GM21619 (cell line): ENCODE measurements around the gene SBF2.
"Not testable (repeated sequence)": the region's sequence is repeated elsewhere in the genome, so short reads cannot be mapped to it uniquely, and the experiment has no call there.

Experiments
- ATAC-seq: cut with Tn5 transposase; IDR thresholded peaks from one replicate; pipeline ENCODE4 v1.9.1; 2021; ENCODE audit not compliant: unreplicated experiment

Gene SBF2

GRCh38 chr11:9916480-9916879, 377.5 kb downstream of the SBF2 start:
- ATAC-seq: no peak

DNA sequence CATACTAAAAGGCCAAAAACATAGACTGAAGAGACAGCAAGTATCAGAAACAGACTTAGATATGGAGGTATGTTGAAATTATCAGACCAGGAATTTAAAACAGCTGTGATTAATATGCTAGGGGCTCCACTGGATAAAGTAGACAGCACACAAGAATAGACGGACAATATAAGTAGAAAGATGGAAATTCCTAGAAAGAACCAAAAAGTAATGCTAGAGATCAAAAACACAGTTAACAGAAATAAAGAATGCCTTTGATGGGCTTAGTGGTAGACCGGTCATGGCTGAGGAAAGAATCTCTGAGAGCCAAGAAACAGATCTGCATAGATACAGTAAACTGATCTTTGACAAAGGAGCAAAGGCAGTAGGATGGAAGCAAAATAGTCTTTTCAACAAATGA, 380.0 kb downstream of the SBF2 start:
- no peak for ATAC-seq

DNA sequence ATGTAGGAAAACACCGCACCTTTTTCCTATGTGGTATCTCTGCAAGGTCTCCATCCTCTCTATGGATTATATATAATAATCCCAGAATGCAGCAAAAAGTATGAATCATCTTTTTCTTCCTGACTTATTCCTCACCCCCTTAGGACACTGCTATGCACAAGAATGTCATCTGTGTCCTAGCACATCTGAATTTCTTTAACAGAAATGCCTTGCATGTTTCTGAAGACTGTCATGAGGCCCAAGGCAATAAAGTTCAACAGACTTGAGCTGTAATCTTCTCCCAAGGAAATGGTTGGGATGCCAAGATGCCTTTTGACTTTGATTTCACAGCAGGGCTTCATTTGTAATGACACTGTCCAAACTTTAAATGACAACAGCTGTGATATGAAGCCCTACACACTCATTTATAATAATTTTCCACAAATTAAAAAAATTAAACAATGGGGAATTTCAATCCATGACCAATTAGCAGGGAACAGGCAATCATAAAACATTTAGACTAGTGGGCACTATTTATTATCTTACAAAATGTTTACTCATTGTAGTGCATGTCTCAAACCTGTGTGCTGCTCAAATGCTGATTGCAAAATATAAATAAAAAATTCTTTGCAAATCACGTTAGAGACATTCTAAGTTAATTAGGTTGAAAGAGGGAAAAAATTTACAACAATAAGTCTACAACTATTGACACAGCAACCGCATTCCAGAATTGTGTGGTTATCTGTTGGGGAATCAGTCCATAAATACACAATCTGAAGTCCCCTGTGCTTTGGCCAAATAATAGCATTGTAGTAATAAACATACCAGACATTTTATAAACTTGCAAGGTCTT, 387.8 kb downstream of the SBF2 start:
- ATAC-seq: no peak

DNA sequence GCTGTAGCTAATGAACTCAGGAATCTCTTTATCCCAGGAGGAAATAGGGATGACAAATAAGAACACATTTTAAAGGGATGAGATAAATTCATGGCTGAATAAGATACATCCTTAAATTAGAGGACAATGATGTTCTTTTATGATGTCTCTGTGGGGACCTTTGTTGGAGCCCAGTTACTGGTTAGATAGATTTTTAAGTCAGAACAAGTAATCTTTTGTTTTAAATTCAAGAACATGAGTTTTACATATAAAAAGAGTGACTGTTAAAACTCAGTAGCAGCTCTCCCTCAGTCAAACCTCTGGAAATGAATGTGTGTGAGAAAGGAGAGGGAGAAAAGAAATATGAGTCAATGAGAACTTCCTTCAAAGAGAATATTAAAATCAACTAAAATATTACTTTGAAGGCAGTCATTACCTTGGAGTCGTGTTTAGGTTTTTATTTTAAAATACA, 388.5 kb downstream of the SBF2 start:
- no peak for ATAC-seq

DNA sequence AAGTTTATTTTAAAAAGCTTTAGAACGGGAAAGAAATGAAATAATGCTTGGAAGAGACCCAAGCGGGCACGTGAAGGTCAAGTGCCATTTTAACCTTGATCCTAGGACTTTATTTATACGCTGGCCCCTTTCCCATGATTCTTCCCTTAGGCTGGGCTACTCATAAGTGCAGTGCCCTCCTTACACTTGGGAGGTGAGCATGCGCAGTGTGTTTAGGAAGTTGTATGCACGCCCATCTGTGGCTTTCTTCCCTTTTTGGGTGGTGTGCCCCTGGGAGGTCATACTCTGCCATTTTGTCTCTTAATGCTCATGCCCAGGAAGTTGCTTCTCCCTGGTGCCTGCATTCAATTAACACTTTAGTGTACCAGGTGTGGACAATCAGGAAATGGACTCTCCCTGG, 390.4 kb downstream of the SBF2 start:
- no peak for ATAC-seq

DNA sequence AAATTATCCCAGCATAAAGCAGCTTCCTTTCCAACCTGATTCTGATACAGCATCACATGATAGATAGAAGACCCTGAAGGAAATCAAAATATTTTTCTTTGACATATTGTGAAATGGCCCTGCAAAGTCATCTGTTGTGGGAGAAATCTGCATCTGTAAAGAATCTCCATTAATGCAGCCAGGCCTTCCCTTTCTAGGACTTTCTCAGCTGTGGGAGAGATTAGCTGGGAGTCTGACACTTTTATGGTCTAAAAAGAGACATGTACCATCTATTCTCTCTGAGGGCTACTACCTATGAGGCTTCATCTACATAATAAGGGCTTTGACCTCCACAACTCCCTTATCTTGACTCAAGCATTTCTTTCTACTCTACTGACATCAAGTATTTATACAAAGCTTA, 392.1 kb downstream of the SBF2 start:
- no peak for ATAC-seq

DNA sequence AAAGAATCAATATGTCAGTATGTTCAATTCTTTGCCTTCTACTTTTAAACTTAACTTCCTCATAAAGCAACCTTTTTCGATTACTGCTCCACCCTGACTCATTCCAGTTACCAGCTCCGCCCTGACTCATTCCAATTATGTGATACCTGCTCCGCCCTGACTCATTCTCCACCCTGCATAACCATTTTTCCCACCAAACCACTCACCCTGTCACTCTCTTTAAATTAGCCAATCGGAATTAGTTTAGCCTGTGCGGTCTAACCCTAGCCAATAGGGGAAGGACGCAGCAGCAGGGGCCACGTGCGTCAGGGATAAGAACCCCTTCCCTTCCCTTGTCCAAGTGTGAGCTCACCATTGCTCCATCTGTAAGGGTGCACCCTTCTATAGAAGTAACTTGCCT, 393.8 kb downstream of the SBF2 start:
- not testable (repeated sequence) for ATAC-seq

DNA sequence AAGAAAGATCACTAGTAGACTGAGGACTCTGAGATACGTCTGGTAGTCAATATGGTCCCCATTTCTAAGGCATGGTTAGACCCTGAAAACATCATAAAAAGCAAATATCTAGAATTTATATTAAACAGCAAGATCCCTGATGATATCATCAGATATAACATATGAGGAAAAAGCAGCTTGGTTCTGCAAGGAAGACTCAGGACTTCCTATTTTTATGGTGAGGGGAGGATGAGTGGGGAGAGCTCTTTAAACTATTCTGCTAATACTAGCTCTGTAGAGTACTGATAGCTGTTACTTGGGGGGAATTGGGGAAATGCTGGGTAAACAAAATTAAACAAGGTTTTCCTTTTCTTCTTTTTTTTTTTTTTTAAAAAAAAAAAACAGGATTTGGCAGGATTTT, 394.3 kb downstream of the SBF2 start:
- no peak for ATAC-seq

GRCh38 chr11:9896902-9897301, 397.1 kb downstream of the SBF2 start:
- ATAC-seq: no peak

- no peak for ATAC-seq
These were observed 399.0 kb downstream of the SBF2 start for GRCh38 chr11:9895006-9895405.

DNA sequence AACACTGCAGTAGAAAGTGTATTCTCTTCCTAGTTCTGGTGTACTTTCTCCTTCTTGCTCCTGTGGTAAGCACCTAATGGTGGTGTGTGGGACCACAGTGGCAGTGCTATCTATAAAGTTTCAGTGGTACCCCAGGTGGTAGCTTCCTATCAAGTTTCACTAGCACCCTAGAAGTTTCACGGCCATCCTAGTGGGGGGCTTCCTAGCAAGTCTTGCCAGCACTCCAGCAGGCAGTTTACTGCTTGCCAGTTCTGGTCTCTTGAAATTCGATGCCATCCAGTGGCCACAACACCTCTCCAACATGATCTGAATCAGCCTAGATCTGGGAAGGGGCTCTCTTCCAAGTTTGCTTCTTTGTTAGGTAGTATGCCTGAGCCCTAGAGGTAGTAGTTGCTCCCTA, 400.5 kb downstream of the SBF2 start:
- no peak for ATAC-seq

GRCh38 chr11:9888938-9889337, 405.1 kb downstream of the SBF2 start:
- ATAC-seq: no peak

- ATAC-seq: no peak
These were observed 406.5 kb downstream of the SBF2 start for GRCh38 chr11:9887472-9887871.

- no peak for ATAC-seq
These were observed 407.4 kb downstream of the SBF2 start for GRCh38 chr11:9886595-9886994.

DNA sequence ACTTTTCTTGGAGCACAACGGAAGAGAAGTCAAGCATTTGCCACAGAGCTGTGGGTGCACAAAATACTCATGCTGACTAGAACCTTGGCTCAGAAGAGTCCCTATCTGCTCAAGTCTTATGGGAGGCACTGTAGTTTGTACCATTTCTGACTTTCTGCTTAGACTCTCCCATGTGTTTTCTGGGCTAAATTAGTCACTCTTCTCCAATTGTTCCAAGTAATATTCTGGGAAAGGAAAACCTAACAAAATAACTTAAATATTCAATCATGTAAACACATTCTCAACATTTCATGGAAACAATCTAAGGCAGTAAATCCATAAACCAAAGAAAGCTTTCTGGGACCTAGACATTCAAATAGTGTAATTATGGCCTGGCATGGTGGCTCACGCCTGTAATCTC, 409.4 kb downstream of the SBF2 start:
- ATAC-seq: no peak

DNA sequence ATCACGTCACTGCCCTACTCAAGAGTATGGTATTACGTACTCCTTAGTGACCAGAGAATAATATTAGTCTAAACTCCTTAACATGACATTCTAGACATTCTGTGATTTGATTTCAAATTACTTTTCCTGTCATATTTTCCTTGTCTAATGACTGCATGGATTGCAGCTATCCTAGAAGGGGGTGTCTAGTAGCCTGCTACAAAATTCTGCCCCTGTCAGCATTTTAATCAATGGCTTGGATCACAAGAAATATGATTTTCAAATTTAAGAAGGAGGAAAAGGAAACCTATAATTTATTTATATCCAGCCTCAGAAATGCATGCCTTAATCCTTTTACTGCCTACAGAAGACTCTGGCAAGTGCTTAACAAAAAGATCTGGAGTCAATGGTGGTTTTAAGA, 413.4 kb downstream of the SBF2 start:
- ATAC-seq: no peak

GRCh38 chr11:9878936-9879335, 415.1 kb downstream of the SBF2 start:
- ATAC-seq: no peak

- no peak for ATAC-seq
These were observed 417.7 kb downstream of the SBF2 start for GRCh38 chr11:9876331-9876730.

DNA sequence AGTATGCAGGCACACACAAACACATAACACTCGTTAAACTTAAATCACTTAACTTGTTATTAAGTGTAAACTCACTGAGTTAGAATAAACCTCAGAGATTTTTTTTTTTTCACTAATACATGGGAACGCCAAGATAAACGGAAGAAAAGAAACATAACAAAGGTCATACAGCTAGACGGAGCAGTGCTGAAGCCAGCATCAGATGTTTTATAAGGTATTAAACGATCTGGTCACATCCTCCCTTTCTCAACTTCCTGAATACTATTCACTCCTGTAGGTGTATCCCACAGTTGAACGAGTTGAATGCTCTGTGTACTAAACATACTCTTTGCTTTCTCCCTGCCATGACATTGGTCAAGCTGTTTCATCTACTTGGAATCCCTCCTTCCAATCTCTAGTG, 418.2 kb downstream of the SBF2 start:
- ATAC-seq: no peak

DNA sequence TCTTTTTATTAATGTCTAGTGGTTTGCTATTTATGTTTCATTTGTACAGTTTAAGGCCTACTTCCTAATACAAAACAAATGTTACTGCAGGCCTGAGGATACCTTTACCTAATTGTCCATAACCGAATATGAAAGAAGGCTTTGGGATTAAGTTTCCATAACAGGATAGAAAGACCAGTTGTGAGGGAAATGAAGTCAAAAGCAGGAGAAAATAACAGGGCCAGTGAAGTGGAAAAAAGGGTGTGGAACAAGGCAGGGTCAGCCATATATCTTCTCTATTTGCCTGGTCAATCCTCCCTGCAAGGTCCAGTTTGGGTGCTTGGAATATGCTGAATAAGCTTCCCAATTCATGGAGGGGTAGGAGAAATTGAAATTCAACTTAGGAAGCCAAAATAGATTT, 418.6 kb downstream of the SBF2 start:
- ATAC-seq: no peak

DNA sequence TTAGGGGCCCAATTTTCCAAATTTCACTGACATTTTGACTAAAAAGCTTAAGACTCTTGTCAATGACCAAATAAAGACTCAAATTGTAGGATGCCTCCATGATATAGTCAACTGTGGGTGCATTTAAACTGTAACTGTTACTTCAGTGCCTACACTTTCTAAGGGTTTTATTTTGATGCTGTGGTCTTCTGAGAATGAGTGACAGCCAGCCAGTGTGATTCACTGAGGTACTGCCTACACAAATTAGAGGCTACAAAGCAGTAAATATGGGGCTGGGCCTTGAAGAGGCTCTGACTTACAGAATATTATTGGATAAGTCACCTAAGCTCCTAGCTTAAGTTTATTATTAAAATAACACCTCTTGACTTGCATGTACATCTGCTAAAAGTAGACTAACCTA, 419.6 kb downstream of the SBF2 start:
- no peak for ATAC-seq

- no peak for ATAC-seq
These were observed 425.4 kb downstream of the SBF2 start for GRCh38 chr11:9868641-9869040.

DNA sequence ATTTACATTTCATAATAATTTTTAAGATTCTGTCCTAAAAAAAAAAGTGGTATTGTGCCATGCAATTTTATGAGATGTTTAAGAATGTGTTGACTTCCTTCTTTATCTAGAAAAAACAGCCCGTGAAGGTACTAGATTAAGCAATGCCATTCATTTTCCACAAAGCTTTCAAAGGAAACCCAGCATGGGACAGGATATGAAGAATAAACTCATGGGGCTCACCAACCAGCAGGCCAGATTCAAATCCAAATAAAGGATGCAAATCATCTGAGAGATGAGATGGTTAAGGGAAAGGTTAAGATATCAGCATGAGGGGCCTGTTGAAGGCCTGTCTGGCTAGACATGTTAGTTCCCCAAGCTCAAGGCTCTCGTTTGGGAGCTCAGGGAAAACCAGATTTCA, 431.0 kb downstream of the SBF2 start:
- no peak for ATAC-seq
